Type B pancreatic cell (in vitro differentiated cells): ENCODE results near the gene HTRA3. TPM values are rescaled to one million over a fixed set of nuclear protein-coding genes. Genes with fewer than 3 reads are reported as not detected.

ENCODE experiments used
- DNase-seq: peaks from one replicate; pipeline ENCODE4 v3.0.0; 2021; ENCODE audit warnings: mixed read lengths; ENCODE audit not compliant: unreplicated experiment; ENCODE audit errors: extremely low spot score
- H3K27ac Mint-ChIP-seq: 2 replicates; pipeline ENCODE4 v1.8.0; 2021; ENCODE audit warnings: mild to moderate bottlenecking, mixed read lengths
- H3K27me3 Mint-ChIP-seq: 2 replicates; pipeline ENCODE4 v1.8.0; 2021; ENCODE audit warnings: mixed read lengths
- H3K36me3 Mint-ChIP-seq: 2 replicates; pipeline ENCODE4 v1.8.0; 2021; ENCODE audit warnings: mixed read lengths
- H3K4me1 Mint-ChIP-seq: one replicate; pipeline ENCODE4 v1.8.0; 2021; ENCODE audit warnings: mixed read lengths; ENCODE audit not compliant: unreplicated experiment
- H3K4me3 Mint-ChIP-seq: 2 replicates; pipeline ENCODE4 v1.8.0; 2021; ENCODE audit warnings: mild to moderate bottlenecking, mixed read lengths
- H3K9me3 Mint-ChIP-seq: 2 replicates; pipeline ENCODE4 v1.8.0; 2021; ENCODE audit warnings: mixed read lengths
- total RNA-seq: library from RNA; stranded (reverse); gene quantifications from 2 replicates; pipeline ENCODE4 v1.2.1, GENCODE V29; 2021; ENCODE audit warnings: low replicate concordance
- TF ChIP-seq, protein P1 (sequence below): fragments of 200-600 bp; sonication (generic); conservative IDR thresholded peaks from 2 replicates; pipeline ENCODE4 v1.5.0; 2021; ENCODE audit warnings: antibody characterized with exemption, mild to moderate bottlenecking

Gene HTRA3
- total RNA-seq, 1 donor from 2014 or later, result 4.4 TPM

DNA sequence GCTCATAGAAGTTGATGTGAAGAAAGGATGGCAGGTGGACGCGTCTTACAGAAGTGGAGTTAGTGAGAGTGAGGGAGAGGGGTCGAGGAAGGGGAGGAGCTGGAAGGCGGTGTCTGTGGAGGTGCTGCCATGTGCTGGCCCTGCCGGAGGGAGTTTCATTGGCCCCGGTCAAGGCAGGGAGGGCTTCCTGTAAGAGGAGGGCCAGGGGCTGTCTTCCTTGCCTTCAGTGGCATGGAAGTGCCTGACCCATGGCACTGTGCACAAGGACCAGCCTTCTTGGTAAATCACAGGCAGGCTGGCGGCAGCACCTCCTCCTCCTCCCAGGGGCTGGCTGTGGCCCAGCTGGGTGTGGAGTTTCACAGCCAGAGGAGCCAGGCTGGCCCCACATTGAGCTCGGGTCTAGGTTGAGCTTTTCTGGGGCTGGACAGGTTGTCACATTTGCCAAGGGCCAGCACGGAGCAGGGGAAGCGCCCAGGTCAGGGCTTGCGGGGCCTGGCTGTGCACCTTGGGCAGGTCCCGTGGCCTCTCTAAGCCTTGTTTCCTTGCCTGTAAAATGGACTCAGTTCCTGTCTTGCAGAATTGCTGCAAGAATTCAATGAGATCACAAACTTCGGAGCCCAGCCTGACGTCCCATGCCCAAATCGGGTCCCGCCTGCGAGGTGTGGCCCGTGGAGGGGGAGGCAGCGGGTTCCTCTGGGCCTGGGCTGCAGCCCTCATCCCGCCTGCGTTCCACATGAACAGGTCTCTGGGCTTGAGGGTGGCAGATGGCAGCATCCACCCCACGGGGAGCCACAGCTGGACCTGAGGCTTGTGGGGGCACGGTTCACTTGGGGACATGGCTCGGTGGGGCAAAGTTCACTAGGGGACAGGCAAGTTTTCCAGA is 7.0 kb downstream of the HTRA3 start:
- Mint-ChIP-seq H3K27me3 (peaks cover 11% of the 10 kb centered on the region), H3K4me3 (no peak overlapping the region), H3K9me3 (no peaks in the 10 kb centered on the region), H3K36me3 (no peaks in the 10 kb centered on the region), H3K27ac (peak overlapping the region; percentile 61), H3K4me1 (peaks cover 29% of the 10 kb centered on the region)
- TF ChIP-seq, protein P1, sequence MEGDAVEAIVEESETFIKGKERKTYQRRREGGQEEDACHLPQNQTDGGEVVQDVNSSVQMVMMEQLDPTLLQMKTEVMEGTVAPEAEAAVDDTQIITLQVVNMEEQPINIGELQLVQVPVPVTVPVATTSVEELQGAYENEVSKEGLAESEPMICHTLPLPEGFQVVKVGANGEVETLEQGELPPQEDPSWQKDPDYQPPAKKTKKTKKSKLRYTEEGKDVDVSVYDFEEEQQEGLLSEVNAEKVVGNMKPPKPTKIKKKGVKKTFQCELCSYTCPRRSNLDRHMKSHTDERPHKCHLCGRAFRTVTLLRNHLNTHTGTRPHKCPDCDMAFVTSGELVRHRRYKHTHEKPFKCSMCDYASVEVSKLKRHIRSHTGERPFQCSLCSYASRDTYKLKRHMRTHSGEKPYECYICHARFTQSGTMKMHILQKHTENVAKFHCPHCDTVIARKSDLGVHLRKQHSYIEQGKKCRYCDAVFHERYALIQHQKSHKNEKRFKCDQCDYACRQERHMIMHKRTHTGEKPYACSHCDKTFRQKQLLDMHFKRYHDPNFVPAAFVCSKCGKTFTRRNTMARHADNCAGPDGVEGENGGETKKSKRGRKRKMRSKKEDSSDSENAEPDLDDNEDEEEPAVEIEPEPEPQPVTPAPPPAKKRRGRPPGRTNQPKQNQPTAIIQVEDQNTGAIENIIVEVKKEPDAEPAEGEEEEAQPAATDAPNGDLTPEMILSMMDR, result no peak
- DNase-seq, result no peak

DNA sequence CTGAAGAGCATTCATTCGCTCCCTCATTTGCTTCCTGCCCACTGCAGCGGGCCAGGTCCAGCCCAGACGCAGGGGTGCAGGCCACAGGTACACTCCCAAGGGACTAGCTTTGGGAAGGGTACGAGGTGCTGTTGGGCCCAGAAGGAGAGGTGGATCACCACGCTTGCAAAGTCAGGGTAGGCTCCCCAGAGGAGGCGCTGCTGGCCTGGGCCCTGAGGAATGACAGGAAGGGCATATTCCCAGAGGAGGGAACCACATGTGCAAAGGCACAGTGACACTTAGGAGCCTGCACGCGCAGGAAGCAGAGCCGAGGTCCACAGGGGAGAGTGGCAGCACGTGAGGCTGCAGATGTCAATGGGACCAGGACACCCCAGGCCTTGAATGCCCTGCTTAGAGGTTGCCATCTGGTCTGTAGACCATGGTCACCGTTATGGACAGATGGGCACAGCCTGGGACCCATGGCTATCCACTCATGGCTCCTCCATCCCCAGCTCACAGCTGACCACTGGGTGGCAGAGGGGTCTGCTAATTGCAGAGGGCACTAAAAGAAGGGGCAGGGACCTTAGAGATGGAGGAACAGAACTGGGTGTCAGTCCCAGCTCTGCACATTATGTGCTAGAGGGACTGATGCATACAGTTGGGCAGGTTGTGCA is 7.9 kb downstream of the HTRA3 start:
- Mint-ChIP-seq H3K36me3 (no peaks in the 10 kb centered on the region), H3K27ac (no peak overlapping the region), H3K4me3 (no peak overlapping the region), H3K4me1 (peaks cover 24% of the 10 kb centered on the region), H3K9me3 (no peaks in the 10 kb centered on the region), H3K27me3 (peaks cover 4% of the 10 kb centered on the region)
- DNase-seq, result no peak
- TF ChIP-seq, protein P1, result no peak

DNA sequence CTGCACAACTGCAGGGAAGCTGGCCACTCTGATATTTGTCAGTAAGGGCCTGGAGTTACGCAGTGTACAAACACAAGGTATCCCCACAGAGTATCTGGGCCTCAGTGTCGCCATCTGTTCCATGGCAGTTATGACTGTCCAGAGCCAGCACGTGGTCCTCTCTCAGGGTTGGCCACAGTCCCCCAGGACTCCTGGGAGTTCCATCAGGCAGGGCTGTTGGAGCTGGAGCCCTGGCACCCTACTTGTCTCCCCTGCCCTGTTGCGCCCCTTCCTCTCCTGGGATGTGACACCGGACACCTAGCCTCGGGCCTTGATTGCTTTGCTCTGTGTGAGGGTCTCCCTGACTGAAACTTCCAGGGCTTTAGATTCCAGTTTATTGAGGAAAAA is 8.4 kb downstream of the HTRA3 start:
- no peaks in the 10 kb centered on the region for H3K36me3 Mint-ChIP-seq

DNA sequence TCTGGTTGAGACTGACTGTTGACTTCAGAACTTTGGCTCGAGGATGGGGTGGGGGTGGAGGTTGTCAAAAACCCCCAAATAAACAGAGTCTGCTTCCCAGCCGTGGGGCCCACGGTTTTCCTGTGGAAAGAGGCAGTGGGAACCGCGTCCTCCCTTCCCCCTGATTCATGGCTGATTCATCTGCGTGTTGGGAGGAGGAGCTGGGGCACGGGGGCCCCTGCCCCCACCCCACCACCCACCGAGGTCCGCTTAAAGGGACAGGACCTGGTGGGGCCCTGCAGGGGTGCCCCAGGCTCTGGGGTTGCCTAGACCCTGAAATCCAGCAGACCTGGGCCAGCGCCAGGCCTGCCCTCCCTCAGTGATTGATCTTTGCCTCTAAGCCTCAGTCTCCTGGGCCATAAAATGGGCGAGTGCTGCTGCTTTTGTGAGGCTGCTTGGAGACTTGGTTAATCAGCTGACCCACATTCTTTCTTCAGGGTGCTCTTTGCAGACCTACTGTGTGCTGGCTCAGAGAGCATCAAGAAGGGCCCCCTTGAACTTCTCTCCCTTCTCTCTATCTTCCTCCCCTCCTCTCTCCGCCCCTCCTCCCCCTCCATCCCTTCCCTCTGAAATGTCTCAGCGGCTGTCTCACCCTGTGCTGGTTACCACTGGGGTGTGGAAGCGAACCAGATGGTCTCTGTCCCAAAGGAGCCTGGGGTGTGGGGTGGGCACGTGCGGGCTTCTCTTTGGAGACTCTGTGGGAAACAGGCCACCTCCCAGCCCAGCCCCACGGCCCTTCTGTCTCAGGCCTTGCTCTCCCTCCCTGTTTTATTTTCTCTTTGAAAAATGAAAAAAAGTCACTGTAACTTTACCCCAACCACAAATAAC is 9.1 kb downstream of the HTRA3 start:
- peaks cover 33% of the 10 kb centered on the region for H3K4me1 Mint-ChIP-seq
- no peak for DNase-seq
- no peaks in the 10 kb centered on the region for H3K9me3 Mint-ChIP-seq
- H3K4me3 Mint-ChIP-seq, result no peak overlapping the region
- H3K36me3 Mint-ChIP-seq, result no peaks in the 10 kb centered on the region
- TF ChIP-seq, protein P1, result no peak
- no peak overlapping the region for H3K27ac Mint-ChIP-seq
- H3K27me3 Mint-ChIP-seq, result peaks cover 7% of the 10 kb centered on the region

More for the DNA sequence above, 8.4 kb downstream of the HTRA3 start:
- DNase-seq, result no peak
- Mint-ChIP-seq H3K4me3 (no peak overlapping the region), H3K27me3 (peaks cover 7% of the 10 kb centered on the region), H3K4me1 (peaks cover 29% of the 10 kb centered on the region), H3K27ac (no peak overlapping the region), H3K9me3 (no peaks in the 10 kb centered on the region)
- TF ChIP-seq, protein P1, result no peak

DNA sequence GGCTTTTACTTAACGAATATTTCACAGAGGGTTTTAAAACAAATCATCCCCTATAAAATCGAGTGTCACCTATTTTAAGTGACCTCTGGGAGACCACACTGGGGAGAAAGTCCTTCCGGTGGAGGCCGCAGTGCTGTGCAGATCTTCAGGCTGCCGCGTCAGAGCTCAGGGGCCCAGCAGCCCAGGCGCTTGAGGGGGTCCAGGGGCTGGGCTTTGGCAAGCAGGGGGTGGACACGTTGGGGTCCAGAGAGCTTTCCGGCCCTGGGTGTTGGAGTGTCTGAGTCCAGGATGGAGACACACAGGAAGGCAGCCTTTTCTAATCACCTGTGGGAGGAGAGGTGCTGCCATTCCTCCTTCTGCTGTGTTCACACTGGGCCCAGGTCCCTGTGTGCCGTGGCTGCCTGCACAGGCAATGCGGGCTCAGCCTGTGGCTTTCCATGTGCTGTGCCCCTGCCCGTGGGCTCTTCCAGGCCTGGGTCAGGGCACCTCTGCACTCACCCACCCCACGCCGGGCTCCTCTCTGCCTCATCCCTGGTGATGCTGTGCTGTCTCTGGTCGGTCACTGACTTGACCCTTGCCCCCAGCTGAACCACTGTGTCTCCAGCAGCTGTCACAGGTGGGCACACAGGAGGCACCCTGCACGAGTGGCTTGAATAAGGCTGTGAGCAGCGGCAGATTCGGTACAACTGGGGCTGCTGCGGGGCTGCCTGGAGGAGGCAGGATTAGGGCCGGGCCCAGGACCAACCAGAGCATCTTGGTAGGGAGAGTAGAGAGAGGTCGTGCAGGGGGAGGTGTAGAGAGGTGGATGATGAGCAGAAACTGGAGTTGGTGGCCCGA is 10.0 kb downstream of the HTRA3 start:
- H3K27ac Mint-ChIP-seq, result no peak overlapping the region
- H3K4me1 Mint-ChIP-seq, result peaks cover 29% of the 10 kb centered on the region
- peaks cover 7% of the 10 kb centered on the region for H3K27me3 Mint-ChIP-seq
- no peaks in the 10 kb centered on the region for H3K9me3 Mint-ChIP-seq
- DNase-seq, result no peak
- no peak overlapping the region for H3K4me3 Mint-ChIP-seq
- TF ChIP-seq, protein P1, result no peak
- no peaks in the 10 kb centered on the region for H3K36me3 Mint-ChIP-seq
